ENCODE measurements around the gene JCHAIN.
A peak's percentile ranks its signal among the peaks of the same experiment; 100 is the strongest.
"Not testable (repeated sequence)": the region's sequence is repeated elsewhere in the genome, so short reads cannot be mapped to it uniquely, and the experiment has no call there.

Gene JCHAIN

GRCh38 chr4:70688795-70689231 is 22.5 kb upstream of the JCHAIN start:
- no peak for DNase-seq (ENCODE audit: low read depth)
- H3K4me3 ChIP-seq (ENCODE audit: low read length), result peak overlapping the region; percentile 98
- no peak for TF ChIP-seq CTCF (conservative IDR thresholded peaks at IDR 0.05; ENCODE audit: low read depth, low read length)

- peak within 1 kb of the TSS; percentile 98 for H3K4me3 ChIP-seq (ENCODE audit: low read length)
- peak; percentile 96 for TF ChIP-seq CTCF (conservative IDR thresholded peaks at IDR 0.05; ENCODE audit: low read depth, low read length)
- DNase-seq (ENCODE audit: low read depth), result peak; percentile 98
These were observed 21.8 kb upstream of the JCHAIN start, which contains the start of gene UTP3 for GRCh38 chr4:70687821-70688794. TSS of gene UTP3 (plus strand) at chr4:70688532. CDS start at chr4:70688678, 146 bp downstream.

- TF ChIP-seq CTCF (conservative IDR thresholded peaks at IDR 0.05; ENCODE audit: low read depth, low read length), result no peak
- H3K4me3 ChIP-seq (ENCODE audit: low read length), result peak overlapping the region; percentile 98
- no peak for DNase-seq (ENCODE audit: low read depth)
These were observed 21.1 kb upstream of the JCHAIN start for GRCh38 chr4:70687392-70687791.

GRCh38 chr4:70682142-70682541 is 15.8 kb upstream of the JCHAIN start:
- H3K4me3 ChIP-seq (ENCODE audit: low read length); DNase-seq (ENCODE audit: low read depth): not testable (repeated sequence)

- DNase-seq (ENCODE audit: low read depth), result no peak
- no peak for TF ChIP-seq CTCF (conservative IDR thresholded peaks at IDR 0.05; ENCODE audit: low read depth, low read length)
- H3K4me3 ChIP-seq (ENCODE audit: low read length), result no peak overlapping the region
These were observed 15.4 kb upstream of the JCHAIN start for GRCh38 chr4:70681704-70682103.

- no peak for DNase-seq (ENCODE audit: low read depth)
- H3K4me3 ChIP-seq (ENCODE audit: low read length), result no peak overlapping the region
- no peak for TF ChIP-seq CTCF (conservative IDR thresholded peaks at IDR 0.05; ENCODE audit: low read depth, low read length)
These were observed 14.6 kb upstream of the JCHAIN start for GRCh38 chr4:70680934-70681333.

- DNase-seq (ENCODE audit: low read depth), result no peak
- H3K4me3 ChIP-seq (ENCODE audit: low read length), result no peak overlapping the region
- TF ChIP-seq CTCF (conservative IDR thresholded peaks at IDR 0.05; ENCODE audit: low read depth, low read length), result no peak
These were observed 12.2 kb upstream of the JCHAIN start for GRCh38 chr4:70678383-70678999.
